Chondrocyte (in vitro differentiated cells): ENCODE data around the gene LAMP1. TPM values are rescaled to one million over a fixed set of nuclear protein-coding genes. Genes with fewer than 3 reads are reported as not detected.

Experiments
- DNase-seq: peaks from one replicate; pipeline ENCODE4 v3.0.0; 2021; ENCODE audit warnings: mixed read lengths, low spot score
- H3K27ac Mint-ChIP-seq: one replicate; pipeline ENCODE4 v1.8.0; 2021; ENCODE audit warnings: mild to moderate bottlenecking, moderate library complexity, mixed read lengths; ENCODE audit not compliant: unreplicated experiment
- H3K27me3 Mint-ChIP-seq: 2 replicates; pipeline ENCODE4 v1.8.0; 2021; ENCODE audit warnings: low read depth, mixed read lengths
- H3K36me3 Mint-ChIP-seq: 2 replicates; pipeline ENCODE4 v1.8.0; 2021; ENCODE audit warnings: low read depth, mixed read lengths
- H3K4me1 Mint-ChIP-seq: 2 replicates; pipeline ENCODE4 v1.8.0; 2021; ENCODE audit warnings: low read depth, mild to moderate bottlenecking, mixed read lengths
- H3K4me3 Mint-ChIP-seq: one replicate; pipeline ENCODE4 v1.8.0; 2021; ENCODE audit warnings: mild to moderate bottlenecking, moderate library complexity, mixed read lengths; ENCODE audit not compliant: unreplicated experiment
- H3K9me3 Mint-ChIP-seq: 2 replicates; pipeline ENCODE4 v1.8.0; 2021; ENCODE audit warnings: low read depth, mixed read lengths
- total RNA-seq: library from RNA; stranded (reverse); gene quantifications from 3 replicates; pipeline ENCODE4 v1.2.1, GENCODE V29; 2021
- TF ChIP-seq, protein P1 (sequence below): fragments of 200-600 bp; sonication (generic); IDR thresholded peaks from 2 replicates; pipeline ENCODE4 v1.5.0; 2021; ENCODE audit warnings: antibody characterized with exemption, mild to moderate bottlenecking, moderate library complexity

LAMP1 gene
- total RNA-seq, 1 donor from 2014 or later, result 332 TPM

DNA sequence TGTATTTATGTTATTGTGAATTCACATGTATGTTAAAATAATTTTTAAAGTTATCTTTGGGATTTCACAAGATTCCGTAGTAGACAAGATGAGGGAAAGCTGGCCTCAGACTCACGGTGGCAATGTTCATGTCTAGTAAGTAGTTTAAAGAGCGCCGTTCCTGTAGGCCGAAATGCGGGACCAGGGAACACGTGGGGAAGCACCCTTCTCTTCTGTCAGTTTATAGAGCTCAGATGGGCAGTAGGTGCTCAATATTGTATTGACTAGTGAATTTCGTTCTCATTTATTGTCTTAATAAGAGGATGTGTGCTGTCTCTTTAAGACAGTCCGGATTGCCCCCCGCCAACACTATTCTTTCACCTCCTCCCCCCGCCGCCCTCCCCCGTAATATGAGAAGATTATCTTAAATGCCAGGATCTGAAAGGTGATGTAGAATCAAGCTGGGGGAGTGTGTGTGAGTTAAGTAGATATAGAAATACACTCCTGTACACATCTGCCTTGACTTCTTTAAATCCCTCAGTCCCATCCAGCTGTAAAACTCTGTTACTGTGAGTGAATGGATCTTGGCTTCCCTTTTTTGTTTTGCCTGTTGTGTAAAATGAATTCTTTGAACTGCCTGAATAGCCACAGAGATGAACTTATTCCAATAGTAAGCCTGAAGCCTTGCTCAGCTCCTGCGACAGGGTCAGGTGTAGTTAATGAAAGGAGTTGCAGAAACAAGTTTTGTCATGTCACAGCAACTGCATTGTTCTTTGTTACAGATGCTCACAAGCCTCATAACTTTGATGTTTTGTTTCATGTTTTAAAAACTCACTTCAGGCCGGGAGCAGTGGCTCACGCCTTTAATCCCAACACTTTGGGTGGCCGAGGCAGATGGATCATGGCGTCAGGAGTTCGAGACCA, 1.3 kb downstream of the LAMP1 start:
- no peaks in the 10 kb centered on the region for H3K27me3 Mint-ChIP-seq
- peak overlapping the region; percentile 98 for H3K27ac Mint-ChIP-seq
- no peaks in the 10 kb centered on the region for H3K9me3 Mint-ChIP-seq
- peaks cover 6% of the 10 kb centered on the region for H3K36me3 Mint-ChIP-seq
- TF ChIP-seq, protein P1, sequence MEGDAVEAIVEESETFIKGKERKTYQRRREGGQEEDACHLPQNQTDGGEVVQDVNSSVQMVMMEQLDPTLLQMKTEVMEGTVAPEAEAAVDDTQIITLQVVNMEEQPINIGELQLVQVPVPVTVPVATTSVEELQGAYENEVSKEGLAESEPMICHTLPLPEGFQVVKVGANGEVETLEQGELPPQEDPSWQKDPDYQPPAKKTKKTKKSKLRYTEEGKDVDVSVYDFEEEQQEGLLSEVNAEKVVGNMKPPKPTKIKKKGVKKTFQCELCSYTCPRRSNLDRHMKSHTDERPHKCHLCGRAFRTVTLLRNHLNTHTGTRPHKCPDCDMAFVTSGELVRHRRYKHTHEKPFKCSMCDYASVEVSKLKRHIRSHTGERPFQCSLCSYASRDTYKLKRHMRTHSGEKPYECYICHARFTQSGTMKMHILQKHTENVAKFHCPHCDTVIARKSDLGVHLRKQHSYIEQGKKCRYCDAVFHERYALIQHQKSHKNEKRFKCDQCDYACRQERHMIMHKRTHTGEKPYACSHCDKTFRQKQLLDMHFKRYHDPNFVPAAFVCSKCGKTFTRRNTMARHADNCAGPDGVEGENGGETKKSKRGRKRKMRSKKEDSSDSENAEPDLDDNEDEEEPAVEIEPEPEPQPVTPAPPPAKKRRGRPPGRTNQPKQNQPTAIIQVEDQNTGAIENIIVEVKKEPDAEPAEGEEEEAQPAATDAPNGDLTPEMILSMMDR, result no peak
- DNase-seq, result no peak
- peaks cover 25% of the 10 kb centered on the region for H3K4me1 Mint-ChIP-seq
- H3K4me3 Mint-ChIP-seq, result peak overlapping the region; percentile 96

DNA sequence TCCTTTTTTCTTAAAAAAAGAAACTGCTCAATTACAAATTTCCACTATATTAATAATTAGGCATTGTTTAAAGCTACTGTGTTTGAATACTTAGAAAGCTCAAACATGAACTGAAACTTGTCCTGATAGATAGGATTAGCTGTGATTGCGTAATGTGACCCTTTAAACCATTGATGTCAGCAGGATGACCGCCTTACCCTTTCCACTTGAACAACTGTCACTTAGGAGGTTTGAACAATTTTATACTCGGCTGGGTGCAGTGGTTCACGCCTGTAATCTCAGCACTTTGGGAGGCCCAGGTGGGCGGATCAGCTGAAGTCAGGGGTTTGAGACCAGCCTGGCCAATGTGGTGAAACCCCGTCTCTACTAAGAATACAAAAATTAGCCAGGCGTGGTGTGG, 2.9 kb downstream of the LAMP1 start:
- Mint-ChIP-seq H3K27me3 (no peaks in the 10 kb centered on the region), H3K36me3 (peaks cover 6% of the 10 kb centered on the region), H3K4me3 (no peak overlapping the region), H3K9me3 (no peaks in the 10 kb centered on the region), H3K27ac (no peak overlapping the region), H3K4me1 (peaks cover 34% of the 10 kb centered on the region)
- TF ChIP-seq, protein P1, result no peak
- DNase-seq, result no peak

DNA sequence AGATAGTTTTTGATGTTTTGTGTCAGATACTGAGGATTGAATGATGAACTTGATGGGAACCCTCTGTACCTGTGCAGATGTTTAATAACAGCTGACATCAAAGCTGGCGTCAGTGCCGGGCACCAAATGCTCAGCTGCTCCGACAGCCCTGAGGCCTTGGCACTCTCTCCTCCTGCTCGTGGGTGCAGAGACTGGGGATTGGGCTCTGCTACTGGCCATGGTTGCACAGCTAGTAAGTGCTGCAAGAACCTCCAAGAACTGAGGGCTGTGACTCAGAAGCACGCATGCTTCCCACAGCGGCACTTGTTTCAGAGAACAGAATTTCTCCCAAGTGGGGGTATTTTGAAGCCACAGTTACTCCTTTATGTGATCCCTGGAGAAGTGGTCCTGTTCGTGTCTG, 5.9 kb downstream of the LAMP1 start:
- Mint-ChIP-seq H3K4me1 (peaks cover 37% of the 10 kb centered on the region), H3K27me3 (no peaks in the 10 kb centered on the region), H3K27ac (no peak overlapping the region), H3K9me3 (no peaks in the 10 kb centered on the region), H3K4me3 (no peak overlapping the region), H3K36me3 (no peaks in the 10 kb centered on the region)
- DNase-seq, result no peak
- TF ChIP-seq, protein P1, result no peak

DNA sequence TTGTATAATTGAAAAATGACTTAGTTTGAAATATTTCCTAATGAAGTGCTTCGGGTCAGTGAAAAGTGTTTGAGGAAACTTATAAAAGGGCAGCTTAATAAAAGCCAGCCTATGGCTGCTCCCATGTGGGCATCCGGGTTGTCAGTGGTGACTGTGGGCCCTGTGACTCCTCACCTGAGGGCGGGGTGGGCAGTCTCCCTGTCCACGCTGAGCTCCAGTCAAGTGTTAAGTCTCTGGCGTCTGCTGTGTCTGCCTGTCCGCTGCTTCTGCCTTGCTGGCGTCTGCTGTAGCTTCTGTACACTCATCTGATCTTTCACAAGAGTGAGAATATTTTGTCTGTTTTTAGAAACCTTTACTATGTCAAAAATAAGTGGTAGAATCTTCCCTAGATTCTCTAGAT, 7.1 kb downstream of the LAMP1 start:
- Mint-ChIP-seq H3K27me3 (no peaks in the 10 kb centered on the region), H3K4me3 (no peak overlapping the region), H3K27ac (no peak overlapping the region), H3K9me3 (no peaks in the 10 kb centered on the region), H3K4me1 (peaks cover 26% of the 10 kb centered on the region), H3K36me3 (no peaks in the 10 kb centered on the region)
- DNase-seq, result no peak
- TF ChIP-seq, protein P1, result no peak

DNA sequence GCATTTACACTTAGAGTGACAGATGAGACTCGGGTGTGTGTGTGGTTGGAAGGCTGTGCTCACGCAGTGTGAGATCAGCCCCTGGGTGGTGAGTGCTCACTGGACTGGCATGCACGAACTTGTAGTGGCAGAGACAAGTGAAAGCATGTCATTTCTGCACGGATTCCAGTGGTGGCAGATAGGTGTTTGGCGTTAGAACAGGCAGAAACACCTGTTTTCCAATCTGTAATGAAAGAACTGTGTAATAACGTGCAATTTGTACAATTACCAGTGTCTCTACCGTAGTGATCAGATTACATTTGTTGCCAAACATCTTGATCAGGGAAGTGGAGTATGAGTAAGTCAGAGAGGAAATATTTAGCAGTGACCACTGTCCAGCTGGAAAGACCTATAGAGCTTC, 8.2 kb downstream of the LAMP1 start:
- no peak for DNase-seq
- no peaks in the 10 kb centered on the region for H3K36me3 Mint-ChIP-seq
- H3K27me3 Mint-ChIP-seq, result no peaks in the 10 kb centered on the region
- TF ChIP-seq, protein P1, result no peak
- no peak overlapping the region for H3K4me3 Mint-ChIP-seq
- H3K4me1 Mint-ChIP-seq, result peaks cover 23% of the 10 kb centered on the region
- no peaks in the 10 kb centered on the region for H3K9me3 Mint-ChIP-seq
- peak overlapping the region; percentile 76 for H3K27ac Mint-ChIP-seq
